Inferior parietal cortex (tissue), 1 donor: Measurements from ENCODE around the gene DOCK1.

Experiments
- DNase-seq: peaks from one replicate; pipeline ENCODE4 v3.0.0-alpha.2; 2016; ENCODE audit errors: extremely low spot score

Gene DOCK1

GRCh38 chr10:127175357-127176110 is 270.3 kb downstream of the DOCK1 start:
- no peak for DNase-seq

- no peak for DNase-seq
These were observed 271.4 kb downstream of the DOCK1 start for GRCh38 chr10:127176649-127177048.

- no peak for DNase-seq
These were observed 274.5 kb downstream of the DOCK1 start for GRCh38 chr10:127179612-127180250.

- DNase-seq, result no peak
These were observed 276.9 kb downstream of the DOCK1 start for GRCh38 chr10:127182161-127182560.

GRCh38 chr10:127184582-127184981 is 279.4 kb downstream of the DOCK1 start:
- DNase-seq, result no peak

- no peak for DNase-seq
These were observed 281.6 kb downstream of the DOCK1 start for GRCh38 chr10:127186813-127187212.

GRCh38 chr10:127189226-127189625 is 284.0 kb downstream of the DOCK1 start:
- no peak for DNase-seq

GRCh38 chr10:127190427-127190826 is 285.2 kb downstream of the DOCK1 start:
- no peak for DNase-seq

GRCh38 chr10:127193125-127193524 is 287.9 kb downstream of the DOCK1 start:
- no peak for DNase-seq

GRCh38 chr10:127194111-127194510 is 288.9 kb downstream of the DOCK1 start:
- no peak for DNase-seq

- no peak for DNase-seq
These were observed 289.4 kb downstream of the DOCK1 start for GRCh38 chr10:127194599-127194998.

- DNase-seq, result no peak
These were observed 289.8 kb downstream of the DOCK1 start for GRCh38 chr10:127195041-127195506.

GRCh38 chr10:127195571-127196281 is 290.5 kb downstream of the DOCK1 start:
- DNase-seq, result no peak

GRCh38 chr10:127196282-127197153 is 291.3 kb downstream of the DOCK1 start, which contains the start of gene INSYN2A:
Gene INSYN2A (minus strand): TSS chr10:127196591. CDS start chr10:127176395, 20,196 bp downstream.
- DNase-seq, result no peak

- DNase-seq, result no peak
These were observed 291.9 kb downstream of the DOCK1 start for GRCh38 chr10:127197154-127197432.

- no peak for DNase-seq
These were observed 293.1 kb downstream of the DOCK1 start for GRCh38 chr10:127198307-127198706.

- DNase-seq, result no peak
These were observed 293.5 kb downstream of the DOCK1 start for GRCh38 chr10:127198721-127199120.

GRCh38 chr10:127200646-127201045 is 295.4 kb downstream of the DOCK1 start:
- no peak for DNase-seq

GRCh38 chr10:127203067-127203466 is 297.8 kb downstream of the DOCK1 start:
- no peak for DNase-seq

GRCh38 chr10:127207081-127207480 is 301.9 kb downstream of the DOCK1 start:
- no peak for DNase-seq

- no peak for DNase-seq
These were observed 305.8 kb downstream of the DOCK1 start for GRCh38 chr10:127210936-127211466.
